HCT116 (cell line): ENCODE results near the gene FANCM. TPM values are rescaled to one million over a fixed set of nuclear protein-coding genes. Genes with fewer than 3 reads are reported as not detected.

ENCODE experiments used
- ATAC-seq: fragments of 200-7000 bp; cut with Tn5 transposase; 2 replicates; pipeline ENCODE4 v1.9.1; 2020; ENCODE audit warnings: mild to moderate bottlenecking, moderate library complexity
- BruUV-seq: library from RNA; stranded (reverse); fragments of 400-500 nt; replicated peaks from 2 replicates; lab custom pipeline; 2021; lab: Mats Ljungman, UMichigan
- CTCF ChIA-PET: fragments of 300-600 bp; sonication (Branson Sonifier 250); formaldehyde crosslinking; loops from one replicate; lab custom pipeline; 2021; ENCODE audit warnings: antibody characterized with exemption; lab: Charles Lee
- POLR2A ChIA-PET: fragments of 300-600, 350-600 bp; sonication (Branson Sonifier 250); formaldehyde crosslinking; loops from one replicate; lab custom pipeline; 2021; ENCODE audit warnings: antibody characterized with exemption; lab: Charles Lee
- RAD21 ChIA-PET, 2 experiments: fragments of 300-600 bp; sonication (Branson Sonifier 250); formaldehyde crosslinking; loops; one replicate each; lab custom pipeline; 2023; ENCODE audit warnings: low total read pairs in 2 of 2; ENCODE audit not compliant: uncharacterized antibody in 2 of 2, unreplicated experiment in 2 of 2, low non-redundant PET in 1 of 2; lab: Charles Lee
- DNase-seq: peaks from one replicate; pipeline ENCODE4 v3.0.0-alpha.2; 2010; ENCODE audit warnings: low read depth, low spot score
- H2AFZ ChIP-seq: fragments of 200-600 bp; shearing (Covaris generic), sonication (generic); 2 replicates; pipeline ENCODE4 v1.6.1; 2017; ENCODE audit warnings: low read depth, mixed run types, mixed read lengths, antibody characterized with exemption, low read length; ENCODE audit not compliant: poor library complexity, severe bottlenecking
- H3K27ac ChIP-seq: 2 replicates; pipeline ENCODE4 v1.5.1; 2012; ENCODE audit warnings: low read depth, low read length
- H3K27me3 ChIP-seq: fragments of 200-600 bp; sonication (generic); 2 replicates; pipeline ENCODE4 v1.6.1; 2016; ENCODE audit warnings: mixed run types, low read length, mixed read lengths; ENCODE audit not compliant: insufficient read depth
- H3K36me3 ChIP-seq, 2 experiments: fragments of 200-500 bp in 1 of 2; fragments of 200-600 bp in 1 of 2; sonication (Bioruptor generic) in 1 of 2; sonication (generic) in 1 of 2; 2 replicates each; pipeline versions ENCODE4 v1.5.1 to v1.6.1; 2014 to 2016; ENCODE audit warnings: low read length in 2 of 2, inconsistent platforms in 1 of 2, mixed read lengths in 1 of 2, mixed run types in 1 of 2; ENCODE audit not compliant: insufficient read depth in 2 of 2, control insufficient read depth in 1 of 2
- H3K4me1 ChIP-seq, 2 experiments: fragments of 200-600 bp in 1 of 2; sonication (generic) in 1 of 2; 2 replicates each; pipeline versions ENCODE4 v1.5.1 to v1.6.1; 2012 to 2017; ENCODE audit warnings: low read length in 2 of 2, inconsistent platforms in 1 of 2, mild to moderate bottlenecking in 1 of 2, mixed read lengths in 1 of 2, mixed run types in 1 of 2, moderate library complexity in 1 of 2; ENCODE audit not compliant: insufficient read depth in 2 of 2, control insufficient read depth in 1 of 2
- H3K4me2 ChIP-seq: fragments of 200-600 bp; sonication (generic); 2 replicates; pipeline ENCODE4 v1.6.1; 2017; ENCODE audit warnings: mixed run types, low read length, mixed read lengths
- H3K4me3 ChIP-seq, 2 experiments: fragments of 200-600 bp in 1 of 2; sonication (generic) in 1 of 2; replicated peaks in 1 of 2; 2 replicates each; pipeline ENCODE4 v1.5.1; 2011 to 2016; ENCODE audit warnings: low read length in 2 of 2, control low read depth in 1 of 2, low read depth in 1 of 2, mild to moderate bottlenecking in 1 of 2, mixed read lengths in 1 of 2, mixed run types in 1 of 2
- H3K79me2 ChIP-seq: fragments of 200-600 bp; sonication (generic); 2 replicates; pipeline ENCODE4 v1.6.1; 2017; ENCODE audit warnings: mild to moderate bottlenecking, mixed run types, low read length, moderate library complexity, mixed read lengths; ENCODE audit not compliant: insufficient read depth
- H3K9ac ChIP-seq: fragments of 200-600 bp; sonication (generic); 2 replicates; pipeline ENCODE4 v1.6.1; 2016; ENCODE audit warnings: low read length, mixed read lengths
- H3K9me2 ChIP-seq: fragments of 200-600 bp; sonication (generic), shearing (Covaris generic); 2 replicates; pipeline ENCODE4 v1.6.1; 2017; ENCODE audit warnings: mixed run types, mild to moderate bottlenecking, moderate library complexity; ENCODE audit not compliant: insufficient read depth
- H3K9me3 ChIP-seq, 2 experiments: fragments of 200-500 bp in 1 of 2; fragments of 200-600 bp in 1 of 2; sonication (Bioruptor generic) in 1 of 2; sonication (generic) in 1 of 2; 2 replicates each; pipeline ENCODE4 v1.6.1; 2014 to 2017; ENCODE audit warnings: low read length in 2 of 2, mixed read lengths in 2 of 2, inconsistent platforms in 1 of 2, low read depth in 1 of 2, mild to moderate bottlenecking in 1 of 2, mixed run types in 1 of 2, moderate library complexity in 1 of 2; ENCODE audit not compliant: control insufficient read depth in 1 of 2, insufficient read depth in 1 of 2
- H4K20me1 ChIP-seq: fragments of 200-600 bp; sonication (generic), shearing (Covaris generic); 2 replicates; pipeline ENCODE4 v1.6.1; 2017; ENCODE audit warnings: mixed run types, mild to moderate bottlenecking, moderate library complexity; ENCODE audit not compliant: insufficient read depth
- CBX3 ChIP-seq: IDR thresholded peaks from 2 replicates; pipeline ENCODE4 v1.6.1; 2012; ENCODE audit warnings: low read depth
- EZH2 ChIP-seq: fragments of 200-600 bp; sonication (generic); IDR thresholded peaks from 2 replicates; pipeline ENCODE4 v1.6.1; 2017; ENCODE audit warnings: antibody characterized with exemption, mixed run types
- EZH2phosphoT487 ChIP-seq: fragments of 200-600 bp; IDR thresholded peaks from 2 replicates; pipeline ENCODE4 v1.6.1; 2018; ENCODE audit warnings: antibody characterized with exemption, borderline replicate concordance
- POLR2A ChIP-seq: IDR thresholded peaks from 2 replicates; pipeline ENCODE4 v1.7.0; 2011; ENCODE audit warnings: borderline replicate concordance; ENCODE audit not compliant: insufficient read depth, insufficient read length; ENCODE audit errors: extremely low read depth
- SP1 ChIP-seq: IDR thresholded peaks from 2 replicates; pipeline ENCODE4 v1.6.1; 2012; ENCODE audit warnings: low read depth
- SRF ChIP-seq: IDR thresholded peaks from 2 replicates; pipeline ENCODE4 v1.6.1; 2012; ENCODE audit warnings: low read depth
- TCF7L2 ChIP-seq: IDR thresholded peaks from 2 replicates; pipeline ENCODE4 v1.7.0; 2011; ENCODE audit warnings: borderline replicate concordance, inconsistent platforms; ENCODE audit not compliant: insufficient read depth, insufficient read length; ENCODE audit errors: extremely low read depth
- YY1 ChIP-seq: IDR thresholded peaks from 2 replicates; pipeline ENCODE4 v1.6.1; 2011; ENCODE audit warnings: low read length, low read depth, moderate library complexity, mild to moderate bottlenecking; ENCODE audit not compliant: insufficient replicate concordance; ENCODE audit errors: extremely low read depth
- intact Hi-C: fragments of 100-400 bp; cut with micrococcal nuclease; formaldehyde crosslinking; loops from 2 replicates; pipeline ENCODE4 v1.10.0; 2022
- total RNA-seq: library from RNA; stranded (reverse); gene quantifications from one replicate; pipeline ENCODE4 v1.2.1, GENCODE V29; 2021; ENCODE audit not compliant: unreplicated experiment
- TF ChIP-seq, protein P1 (sequence below): IDR thresholded peaks from 2 replicates; pipeline ENCODE4 v1.6.1; 2012; ENCODE audit warnings: low read depth

The FANCM gene
- total RNA-seq, 1 experiment from 2014 or later, result 10.9 TPM

- no peak overlapping the region for H2AFZ ChIP-seq
- ATAC-seq, result no peak
- no TSS peak for BruUV-seq
- H3K9me3 ChIP-seq, result no peaks in the 10 kb centered on the region
- ChIA-PET RAD21 (interaction anchor here in 1 of 2 experiments (0.6 kb wide), 1 partner anchor 307 kb away, joined by 9 read pairs; a partner anchor contains a TSS), POLR2A (no interaction called here), CTCF (no interaction called here)
- TF ChIP-seq SP1 (no peak), EZH2phosphoT487 (no peak), CBX3 (no peak), SRF (no peak), EZH2 (no peak)
- TF ChIP-seq, protein P1, sequence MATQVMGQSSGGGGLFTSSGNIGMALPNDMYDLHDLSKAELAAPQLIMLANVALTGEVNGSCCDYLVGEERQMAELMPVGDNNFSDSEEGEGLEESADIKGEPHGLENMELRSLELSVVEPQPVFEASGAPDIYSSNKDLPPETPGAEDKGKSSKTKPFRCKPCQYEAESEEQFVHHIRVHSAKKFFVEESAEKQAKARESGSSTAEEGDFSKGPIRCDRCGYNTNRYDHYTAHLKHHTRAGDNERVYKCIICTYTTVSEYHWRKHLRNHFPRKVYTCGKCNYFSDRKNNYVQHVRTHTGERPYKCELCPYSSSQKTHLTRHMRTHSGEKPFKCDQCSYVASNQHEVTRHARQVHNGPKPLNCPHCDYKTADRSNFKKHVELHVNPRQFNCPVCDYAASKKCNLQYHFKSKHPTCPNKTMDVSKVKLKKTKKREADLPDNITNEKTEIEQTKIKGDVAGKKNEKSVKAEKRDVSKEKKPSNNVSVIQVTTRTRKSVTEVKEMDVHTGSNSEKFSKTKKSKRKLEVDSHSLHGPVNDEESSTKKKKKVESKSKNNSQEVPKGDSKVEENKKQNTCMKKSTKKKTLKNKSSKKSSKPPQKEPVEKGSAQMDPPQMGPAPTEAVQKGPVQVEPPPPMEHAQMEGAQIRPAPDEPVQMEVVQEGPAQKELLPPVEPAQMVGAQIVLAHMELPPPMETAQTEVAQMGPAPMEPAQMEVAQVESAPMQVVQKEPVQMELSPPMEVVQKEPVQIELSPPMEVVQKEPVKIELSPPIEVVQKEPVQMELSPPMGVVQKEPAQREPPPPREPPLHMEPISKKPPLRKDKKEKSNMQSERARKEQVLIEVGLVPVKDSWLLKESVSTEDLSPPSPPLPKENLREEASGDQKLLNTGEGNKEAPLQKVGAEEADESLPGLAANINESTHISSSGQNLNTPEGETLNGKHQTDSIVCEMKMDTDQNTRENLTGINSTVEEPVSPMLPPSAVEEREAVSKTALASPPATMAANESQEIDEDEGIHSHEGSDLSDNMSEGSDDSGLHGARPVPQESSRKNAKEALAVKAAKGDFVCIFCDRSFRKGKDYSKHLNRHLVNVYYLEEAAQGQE, result no peak
- H3K27me3 ChIP-seq, result no peaks in the 10 kb centered on the region
- H3K9me2 ChIP-seq, result no peaks in the 10 kb centered on the region
- no peak overlapping the region for H3K4me3 ChIP-seq
- no peak overlapping the region for H3K4me2 ChIP-seq
- H3K27ac ChIP-seq, result no peak overlapping the region
- H3K4me1 ChIP-seq, result no peaks in the 10 kb centered on the region
- peaks cover 9 to 31% of the 10 kb centered on the region in 2 experiments for H3K36me3 ChIP-seq
- DNase-seq, result no peak
- no peaks in the 10 kb centered on the region for H3K79me2 ChIP-seq
- no peaks in the 10 kb centered on the region for H4K20me1 ChIP-seq
- H3K9ac ChIP-seq, result no peak overlapping the region
- intact Hi-C loops, result no loop called here
These were observed 68.5 kb downstream of the FANCM start for GRCh38 chr14:45204241-45204640.

GRCh38 chr14:45210159-45210558 lies 74.4 kb downstream of the FANCM start:
- ChIA-PET POLR2A (no interaction called here), CTCF (no interaction called here), RAD21 (no interaction called here)
- no peak for TF ChIP-seq TCF7L2
- TF ChIP-seq POLR2A, result no peak
- TF ChIP-seq YY1, result no peak
- Histone ChIP-seq H2AFZ (no peak overlapping the region), H3K9me2 (no peaks in the 10 kb centered on the region), H3K4me3 (no peak overlapping the region), H3K79me2 (no peaks in the 10 kb centered on the region), H3K4me1 (no peaks in the 10 kb centered on the region), H3K27me3 (no peaks in the 10 kb centered on the region), H4K20me1 (no peaks in the 10 kb centered on the region), H3K27ac (no peak overlapping the region), H3K36me3 (peaks cover 24 to 38% of the 10 kb centered on the region in 2 experiments; a peak in 3 of 4 replicates), H3K9ac (no peak overlapping the region), H3K9me3 (no peaks in the 10 kb centered on the region), H3K4me2 (no peak overlapping the region)
- intact Hi-C loops, result no loop called here
- ATAC-seq (no peak), DNase-seq (no peak)
- BruUV-seq, result no TSS peak
